ENCODE data around the gene LAYN. TPM values are rescaled to one million over a fixed set of nuclear protein-coding genes. Genes with fewer than 3 reads are reported as not detected.

Gene LAYN
- total RNA-seq, 1 experiment from 2014 or later: 0.79 TPM

GRCh38 chr11:111549869-111550203, 9.3 kb downstream of the LAYN start:
- ChIA-PET CTCF (no interaction called here), POLR2A (no interaction called here)
- TF ChIP-seq CTCF (IDR thresholded peaks at IDR 0.05; ENCODE audit: insufficient read depth in 1 of 2, low read depth in 1 of 2, low read length in 1 of 2, severe bottlenecking in 1 of 2, unreplicated experiment in 1 of 2): no peak
- peaks cover 2% of the 10 kb centered on the region for H3K27me3 Mint-ChIP-seq (ENCODE audit: insufficient read depth, unreplicated experiment)
- H3K4me1 ChIP-seq: 0 out of 2 replicates have a peak, but pooled peaks cover 5% of the 10 kb centered on the region
- H3K9me3 ChIP-seq: no peaks in the 10 kb centered on the region
- intact Hi-C loops (cut with micrococcal nuclease; ENCODE audit: unreplicated experiment): no loop called here
- no peaks in the 10 kb centered on the region for H3K4me1 Mint-ChIP-seq (ENCODE audit: low read depth, unreplicated experiment)
- H3K36me3 ChIP-seq (ENCODE audit: control insufficient read depth, insufficient read depth, low read length): no peaks in the 10 kb centered on the region
- no peaks in the 10 kb centered on the region for H3K36me3 Mint-ChIP-seq (ENCODE audit: insufficient read depth, unreplicated experiment)
- no peaks in the 10 kb centered on the region for H3K27me3 ChIP-seq (replicated peaks; ENCODE audit: control insufficient read depth, insufficient read depth, low read length)
- BruUV-seq (replicated peaks): no TSS peak
- no peak overlapping the region for H3K4me3 Mint-ChIP-seq (ENCODE audit: unreplicated experiment)
- no peaks in the 10 kb centered on the region for H3K9me3 Mint-ChIP-seq (ENCODE audit: unreplicated experiment)
- DNase-seq: no peak
- H3K4me3 ChIP-seq (ENCODE audit: low read depth, low read length): no peak overlapping the region
- no peak overlapping the region for H3K27ac Mint-ChIP-seq (ENCODE audit: unreplicated experiment)

- Mint-ChIP-seq H3K36me3 (ENCODE audit: insufficient read depth, unreplicated experiment) (no peaks in the 10 kb centered on the region), H3K27me3 (ENCODE audit: insufficient read depth, unreplicated experiment) (peaks cover 2% of the 10 kb centered on the region), H3K4me3 (ENCODE audit: unreplicated experiment) (no peak overlapping the region), H3K9me3 (ENCODE audit: unreplicated experiment) (peaks cover 4% of the 10 kb centered on the region), H3K27ac (ENCODE audit: unreplicated experiment) (no peak overlapping the region), H3K4me1 (ENCODE audit: low read depth, unreplicated experiment) (no peaks in the 10 kb centered on the region)
- DNase-seq: no peak
- 0 out of 2 replicates have a peak, but pooled peaks cover under 1% of the 10 kb centered on the region for H3K9me3 ChIP-seq
- H3K4me3 ChIP-seq (ENCODE audit: low read depth, low read length): no peak overlapping the region
- intact Hi-C loops (cut with micrococcal nuclease; ENCODE audit: unreplicated experiment): no loop called here
- no peaks in the 10 kb centered on the region for H3K36me3 ChIP-seq (ENCODE audit: control insufficient read depth, insufficient read depth, low read length)
- POLR2A ChIA-PET: no interaction called here
- H3K27me3 ChIP-seq (replicated peaks; ENCODE audit: control insufficient read depth, insufficient read depth, low read length): no peaks in the 10 kb centered on the region
- 0 out of 2 replicates have a peak, but pooled peaks cover 5% of the 10 kb centered on the region for H3K4me1 ChIP-seq
- TF ChIP-seq CTCF (IDR thresholded peaks at IDR 0.05; ENCODE audit: insufficient read depth in 1 of 2, low read depth in 1 of 2, low read length in 1 of 2, severe bottlenecking in 1 of 2, unreplicated experiment in 1 of 2): no peak
- CTCF ChIA-PET: interaction anchor here (0.5 kb wide), 1 partner anchor 320 kb away, joined by 3 read pairs; no protein-coding TSS in a partner anchor
- no TSS peak for BruUV-seq (replicated peaks)
Measured at GRCh38 chr11:111550258-111550657, 9.7 kb downstream of the LAYN start.

- no peak overlapping the region for H3K4me3 ChIP-seq (ENCODE audit: low read depth, low read length)
- H3K36me3 ChIP-seq (ENCODE audit: control insufficient read depth, insufficient read depth, low read length): no peaks in the 10 kb centered on the region
- no peaks in the 10 kb centered on the region for H3K4me1 Mint-ChIP-seq (ENCODE audit: low read depth, unreplicated experiment)
- intact Hi-C loops (cut with micrococcal nuclease; ENCODE audit: unreplicated experiment): no loop called here
- H3K4me3 Mint-ChIP-seq (ENCODE audit: unreplicated experiment): no peak overlapping the region
- peaks cover 25% of the 10 kb centered on the region for H3K9me3 Mint-ChIP-seq (ENCODE audit: unreplicated experiment)
- no peak overlapping the region for H3K27ac Mint-ChIP-seq (ENCODE audit: unreplicated experiment)
- H3K27me3 Mint-ChIP-seq (ENCODE audit: insufficient read depth, unreplicated experiment): peaks cover 2% of the 10 kb centered on the region
- no peaks in the 10 kb centered on the region for H3K27me3 ChIP-seq (replicated peaks; ENCODE audit: control insufficient read depth, insufficient read depth, low read length)
- ChIA-PET POLR2A (no interaction called here), CTCF (no interaction called here)
- no peak for DNase-seq
- BruUV-seq (replicated peaks): no TSS peak
- peaks cover 17% of the 10 kb centered on the region; the same call in 1 of the 2 replicates for H3K9me3 ChIP-seq
- no peaks in the 10 kb centered on the region for H3K4me1 ChIP-seq
- no peaks in the 10 kb centered on the region for H3K36me3 Mint-ChIP-seq (ENCODE audit: insufficient read depth, unreplicated experiment)
- TF ChIP-seq CTCF (IDR thresholded peaks at IDR 0.05; ENCODE audit: insufficient read depth in 1 of 2, low read depth in 1 of 2, low read length in 1 of 2, severe bottlenecking in 1 of 2, unreplicated experiment in 1 of 2): no peak
Measured at GRCh38 chr11:111554532-111554931, 14.0 kb downstream of the LAYN start.

Data from Caco-2 (cell line).